Neural cell (in vitro differentiated cells): ENCODE measurements around the gene GGCT. TPM values are rescaled to one million over a fixed set of nuclear protein-coding genes. Genes with fewer than 3 reads are reported as not detected.

Experiments used
- H2AFZ ChIP-seq: fragments of 200-600, 300-800 bp; sonication (generic), shearing (Covaris generic); 2 replicates; pipeline ENCODE4 v1.6.0; 2014; ENCODE audit warnings: low read depth, mild to moderate bottlenecking, antibody characterized with exemption, low read length, moderate library complexity
- H3F3A ChIP-seq: fragments of 200-600 bp; shearing (Covaris generic); 2 replicates; pipeline ENCODE4 v1.6.1; 2016; ENCODE audit warnings: mild to moderate bottlenecking, moderate library complexity, mixed read lengths, antibody characterized with exemption, low read length; ENCODE audit not compliant: insufficient read depth, poor library complexity, severe bottlenecking
- H3K27ac ChIP-seq: fragments of 200-600, 300-800 bp; sonication (generic), shearing (Covaris generic); 2 replicates; pipeline ENCODE4 v1.5.1; 2014; ENCODE audit warnings: mild to moderate bottlenecking, low read length, moderate library complexity
- H3K27me3 ChIP-seq: fragments of 300-800, 200-600 bp; sonication (generic), shearing (Covaris generic); 2 replicates; pipeline ENCODE4 v1.6.0; 2014; ENCODE audit warnings: mild to moderate bottlenecking, low read depth, low read length, moderate library complexity; ENCODE audit not compliant: insufficient read depth
- H3K36me3 ChIP-seq: fragments of 300-800, 200-600 bp; sonication (generic), shearing (Covaris generic); 2 replicates; pipeline ENCODE4 v1.5.1; 2014; ENCODE audit warnings: mild to moderate bottlenecking, antibody characterized with exemption, low read length, moderate library complexity; ENCODE audit not compliant: insufficient read depth
- H3K4me2 ChIP-seq: fragments of 300-800, 200-600 bp; sonication (generic), shearing (Covaris generic); 2 replicates; pipeline ENCODE4 v1.6.0; 2014; ENCODE audit warnings: mild to moderate bottlenecking, low read length
- H3K4me3 ChIP-seq: fragments of 300-800, 200-600 bp; sonication (generic), shearing (Covaris generic); 2 replicates; pipeline ENCODE4 v1.5.1; 2014; ENCODE audit warnings: mild to moderate bottlenecking, low read length, moderate library complexity
- H3K79me2 ChIP-seq: fragments of 200-600 bp; shearing (Covaris generic); replicated peaks from 2 replicates; pipeline ENCODE4 v1.6.0; 2014; ENCODE audit warnings: mild to moderate bottlenecking, low read length, moderate library complexity; ENCODE audit not compliant: insufficient read depth
- H3K9ac ChIP-seq: fragments of 300-800, 200-600 bp; sonication (generic), shearing (Covaris generic); 2 replicates; pipeline ENCODE4 v1.6.1; 2016; ENCODE audit warnings: mild to moderate bottlenecking, low read length, mixed read lengths
- H3K9me2 ChIP-seq: fragments of 200-600 bp; shearing (Covaris generic); 2 replicates; pipeline ENCODE4 v1.6.1; 2016; ENCODE audit warnings: mild to moderate bottlenecking, low read length, mixed read lengths; ENCODE audit not compliant: insufficient read depth
- H3K9me3 ChIP-seq: fragments of 200-600, 300-800 bp; sonication (generic), shearing (Covaris generic); 2 replicates; pipeline ENCODE4 v1.6.1; 2016; ENCODE audit warnings: mild to moderate bottlenecking, mixed run types, low read length, moderate library complexity, mixed read lengths
- H4K20me1 ChIP-seq: fragments of 200-600 bp; shearing (Covaris generic); 2 replicates; pipeline ENCODE4 v1.6.1; 2016; ENCODE audit warnings: mild to moderate bottlenecking, mixed run types; ENCODE audit not compliant: insufficient read depth
- CTCF ChIP-seq: fragments of 450-650 bp; IDR thresholded peaks from 2 replicates; pipeline ENCODE4 v1.5.1; 2014; ENCODE audit warnings: antibody characterized with exemption, mild to moderate bottlenecking, moderate library complexity; ENCODE audit not compliant: poor library complexity, severe bottlenecking
- EP300 ChIP-seq: fragments of 450-650 bp; conservative IDR thresholded peaks from 2 replicates; pipeline ENCODE4 v1.6.1; 2014; ENCODE audit warnings: antibody characterized with exemption, mild to moderate bottlenecking, moderate library complexity; ENCODE audit not compliant: poor library complexity, severe bottlenecking
- EZH2 ChIP-seq: fragments of 200-600, 300-800 bp; shearing (Covaris generic), sonication (generic); IDR thresholded peaks from 2 replicates; pipeline ENCODE4 v1.6.1; 2014; ENCODE audit warnings: antibody characterized with exemption, low read length, borderline replicate concordance, mild to moderate bottlenecking; ENCODE audit not compliant: insufficient read depth, poor library complexity, severe bottlenecking
- MXI1 ChIP-seq: fragments of 450-650 bp; conservative IDR thresholded peaks from 2 replicates; pipeline ENCODE4 v1.6.1; 2014; ENCODE audit warnings: antibody characterized with exemption, mild to moderate bottlenecking; ENCODE audit not compliant: poor library complexity, severe bottlenecking
- POLR2AphosphoS5 ChIP-seq: IDR thresholded peaks from 2 replicates; pipeline ENCODE4 v1.6.1; 2012
- RAD21 ChIP-seq: fragments of 450-650 bp; conservative IDR thresholded peaks from 2 replicates; pipeline ENCODE4 v1.6.1; 2014; ENCODE audit warnings: antibody characterized with exemption, mild to moderate bottlenecking, moderate library complexity
- REST ChIP-seq: IDR thresholded peaks from 2 replicates; pipeline ENCODE4 v1.6.1; 2012; ENCODE audit warnings: borderline replicate concordance
- SMC3 ChIP-seq: fragments of 450-650 bp; conservative IDR thresholded peaks from 2 replicates; pipeline ENCODE4 v1.6.1; 2014; ENCODE audit warnings: antibody characterized with exemption, mild to moderate bottlenecking, moderate library complexity; ENCODE audit not compliant: poor library complexity
- TAF1 ChIP-seq: IDR thresholded peaks from 2 replicates; pipeline ENCODE4 v1.6.1; 2012; ENCODE audit warnings: low read depth
- polyA plus RNA-seq: library from polyadenylated mRNA; depleted of rRNA; stranded (reverse); fragments of >200 nt; gene quantifications from 2 replicates; pipeline ENCODE4 v1.2.3, GENCODE V29; 2014

Gene GGCT
- polyA plus RNA-seq, 1 donor from 2014 or later, result 39.8 TPM

GRCh38 chr7:30533886-30534285 lies 29.3 kb upstream of the GGCT start:
- Histone ChIP-seq H3K9me2 (no peaks in the 10 kb centered on the region), H2AFZ (no peak overlapping the region), H3K4me3 (no peak overlapping the region), H3K27me3 (no peaks in the 10 kb centered on the region), H3K79me2 (no peaks in the 10 kb centered on the region), H3K27ac (no peak overlapping the region), H3K4me2 (no peak overlapping the region), H3K36me3 (no peaks in the 10 kb centered on the region), H3K9ac (no peak overlapping the region), H3K9me3 (no peaks in the 10 kb centered on the region), H3F3A (no peaks in the 10 kb centered on the region), H4K20me1 (no peaks in the 10 kb centered on the region)
- no peak for TF ChIP-seq POLR2AphosphoS5
- TF ChIP-seq RAD21, result no peak
- no peak for TF ChIP-seq CTCF
- no peak for TF ChIP-seq REST
- no peak for TF ChIP-seq MXI1
- no peak for TF ChIP-seq SMC3
- no peak for TF ChIP-seq TAF1
- no peak for TF ChIP-seq EZH2
- TF ChIP-seq EP300, result no peak

- Histone ChIP-seq H3K27ac (peak overlapping the region; percentile 12), H3K4me3 (no peak overlapping the region), H3K27me3 (no peaks in the 10 kb centered on the region), H3F3A (no peaks in the 10 kb centered on the region), H4K20me1 (no peaks in the 10 kb centered on the region), H3K4me2 (no peak overlapping the region), H3K36me3 (no peaks in the 10 kb centered on the region), H2AFZ (no peak overlapping the region), H3K9me2 (no peaks in the 10 kb centered on the region), H3K9ac (no peak overlapping the region), H3K9me3 (no peaks in the 10 kb centered on the region), H3K79me2 (no peaks in the 10 kb centered on the region)
- TF ChIP-seq EZH2 (no peak), TAF1 (no peak), EP300 (no peak), RAD21 (no peak), MXI1 (no peak)
These were observed 26.7 kb upstream of the GGCT start for GRCh38 chr7:30531286-30531685.
